ENCODE results near the gene FUT7.
A peak's percentile ranks its signal among the peaks of the same experiment; 100 is the strongest.
"Not testable (repeated sequence)": the region's sequence is repeated elsewhere in the genome, so short reads cannot be mapped to it uniquely, and the experiment has no call there.

FUT7 gene

GRCh38 chr9:137007108-137007815 lies 24.6 kb downstream of the FUT7 start:
- DNase-seq (ENCODE audit: extremely low read depth, low read depth): no peak
- TF ChIP-seq CTCF (IDR thresholded peaks at IDR 0.05; ENCODE audit: low read depth, low read length): no peak

- no peak for DNase-seq (ENCODE audit: extremely low read depth, low read depth)
- TF ChIP-seq CTCF (IDR thresholded peaks at IDR 0.05; ENCODE audit: low read depth, low read length): no peak
Measured at GRCh38 chr9:137006116-137007003, 25.5 kb downstream of the FUT7 start.

- peak; percentile 16 for TF ChIP-seq CTCF (IDR thresholded peaks at IDR 0.05; ENCODE audit: low read depth, low read length)
- DNase-seq (ENCODE audit: extremely low read depth, low read depth): not testable (repeated sequence)
Measured at GRCh38 chr9:137004285-137004684, 27.6 kb downstream of the FUT7 start.

GRCh38 chr9:137002646-137003041 lies 29.2 kb downstream of the FUT7 start:
- TF ChIP-seq CTCF (IDR thresholded peaks at IDR 0.05; ENCODE audit: low read depth, low read length): no peak
- no peak for DNase-seq (ENCODE audit: extremely low read depth, low read depth)

GRCh38 chr9:137001857-137002645 lies 29.8 kb downstream of the FUT7 start:
- no peak for TF ChIP-seq CTCF (IDR thresholded peaks at IDR 0.05; ENCODE audit: low read depth, low read length)
- no peak for DNase-seq (ENCODE audit: extremely low read depth, low read depth)

GRCh38 chr9:137000177-137000930 lies 31.5 kb downstream of the FUT7 start:
- no peak for TF ChIP-seq CTCF (IDR thresholded peaks at IDR 0.05; ENCODE audit: low read depth, low read length)
- no peak for DNase-seq (ENCODE audit: extremely low read depth, low read depth)
